Heart left ventricle (tissue), 16 donors: Measurements from ENCODE around the gene SORCS2. TPM values are rescaled to one million over a fixed set of nuclear protein-coding genes. Genes with fewer than 3 reads are reported as not detected.
A peak's percentile ranks its signal among the peaks of the same experiment; 100 is the strongest.

Experiments
- ATAC-seq, 4 donors: fragments of 200-7000 bp; cut with Tn5 transposase; one replicate each; pipeline ENCODE4 v1.9.1; 2020 to 2022; ENCODE audit warnings: moderate library complexity in 4 of 4, mild to moderate bottlenecking in 3 of 4, moderate number of reproducible peaks in 1 of 4
- DNase-seq, 5 donors: peaks; one replicate each; pipeline ENCODE4 v3.0.0-alpha.2; 2020
- H3K27ac ChIP-seq, 12 donors: fragments of 200-600 bp; sonication (generic) in 4 of 12; one replicate each; pipeline versions ENCODE4 v1.5.0 to v1.8.0; 2016 to 2022; ENCODE audit warnings: mild to moderate bottlenecking in 2 of 12
- H3K27me3 ChIP-seq, 9 donors: fragments of 200-600 bp; sonication (generic) in 2 of 9; one replicate each; pipeline versions ENCODE4 v1.5.1 to v1.8.0; 2016 to 2022; ENCODE audit warnings: mild to moderate bottlenecking in 3 of 9
- H3K36me3 ChIP-seq, 9 donors: fragments of 200-600 bp; sonication (generic) in 2 of 9; one replicate each; pipeline versions ENCODE4 v1.5.0 to v1.8.0; 2018 to 2022; ENCODE audit warnings: mild to moderate bottlenecking in 2 of 9
- H3K4me1 ChIP-seq, 12 donors: fragments of 200-600 bp; sonication (generic) in 4 of 12; one replicate each; pipeline versions ENCODE4 v1.5.0 to v1.8.0; 2016 to 2022; ENCODE audit warnings: mild to moderate bottlenecking in 3 of 12
- H3K4me3 ChIP-seq, 12 donors: fragments of 200-600 bp; sonication (generic) in 4 of 12; one replicate each; pipeline versions ENCODE4 v1.5.0 to v1.8.0; 2017 to 2022; ENCODE audit warnings: mild to moderate bottlenecking in 9 of 12, moderate library complexity in 4 of 12
- H3K9me3 ChIP-seq, 12 donors: fragments of 200-600 bp; sonication (generic) in 4 of 12; one replicate each; pipeline versions ENCODE4 v1.5.0 to v1.8.0; 2016 to 2022; ENCODE audit warnings: mild to moderate bottlenecking in 1 of 12
- POLR2A ChIP-seq, 2 donors: fragments of 450-650 bp; IDR thresholded peaks; one replicate each; pipeline ENCODE4 v1.6.1; 2017; ENCODE audit warnings: antibody characterized with exemption in 2 of 2, mild to moderate bottlenecking in 2 of 2, moderate library complexity in 2 of 2
- WGBS, 4 donors: extraction: QIAGEN DNeasy Blood & Tissue Kit in 2 of 4; methylation state at CpG; one replicate each; pipeline versions ENCODE4 v1.1.5 to v1.1.7; 2013 to 2018; 5-methylcytosine and 5-hydroxymethylcytosine counted together
- intact Hi-C, 10 donors: fragments of 100-400 bp; cut with DNase I; formaldehyde crosslinking; loops; one replicate each; pipeline versions ENCODE4 v1.11.1 to v1.14.2; 2022
- polyA plus RNA-seq, 2 donors: library from polyadenylated mRNA; stranded (reverse); fragments of 200-250 nt; gene quantifications; one replicate each; pipeline ENCODE4 v1.2.3, GENCODE V29; 2013
- total RNA-seq, 9 donors: library from RNA; depleted of rRNA in 2 of 9; stranded (reverse); fragments of >200 nt in 2 of 9; fragmentation: NEBNext Ultra II Directional in 3 of 9; extraction: Animal tissue kit (Norgen Biotek cat#: 25700) in 3 of 9; gene quantifications; one replicate each; pipeline versions ENCODE4 v1.1.0 to v1.2.4, GENCODE V29; 2016 to 2023
- TF ChIP-seq, protein P1 (sequence below), 12 donors: fragments of 200-600 bp; sonication (generic) in 4 of 12; IDR thresholded peaks; one replicate each; pipeline versions ENCODE4 v1.5.0 to v1.8.0; 2018 to 2022; ENCODE audit warnings: antibody characterized with exemption in 12 of 12, mild to moderate bottlenecking in 5 of 12
- donor health status: ischemic (EF 13 %, LVEDD 7.1; RV severe dilation, severe dysfunction).
- donor health status: healthy with polysubstance abuse.
- donor health status: DM: no; HTN: yes; CAD: no.
- donor health status: DM: no; HTN: no; CAD: no.
- donor health status: ischemic (EF 25% LVEDD 6.9; RV normal size, moderate dysfunction).
- donor health status: ischemic (EF 25% LVEDD 5.7; RV mildly dilated, moderate dysfunction).
- donor health status: healthy.
- donor health status: DM: yes; HTN: yes; CAD: no.
- donor health status: ischemic (EF 35%, LVEDD 5.7; RV mildly dilated, moderate dysfunction).
- donor health status: nonischemic (EF 11% LVEDD 7.7; RV severe dilation, severe dysfunction).
- donor health status: DM: yes; HTN: yes; CAD: no.
- donor health status: PGD.
- donor health status: ischemic (EF 29% LVEDD 5.4; RV normal size, mild dysfunction).
- donor health status: nonischemic (EF 23%, LVEDD 6.1; RV moderate dilation, normal function).

SORCS2 gene
- total and polyA plus RNA-seq, 11 donors: 0.28 to 5.5 (median 2.4) TPM

DNA sequence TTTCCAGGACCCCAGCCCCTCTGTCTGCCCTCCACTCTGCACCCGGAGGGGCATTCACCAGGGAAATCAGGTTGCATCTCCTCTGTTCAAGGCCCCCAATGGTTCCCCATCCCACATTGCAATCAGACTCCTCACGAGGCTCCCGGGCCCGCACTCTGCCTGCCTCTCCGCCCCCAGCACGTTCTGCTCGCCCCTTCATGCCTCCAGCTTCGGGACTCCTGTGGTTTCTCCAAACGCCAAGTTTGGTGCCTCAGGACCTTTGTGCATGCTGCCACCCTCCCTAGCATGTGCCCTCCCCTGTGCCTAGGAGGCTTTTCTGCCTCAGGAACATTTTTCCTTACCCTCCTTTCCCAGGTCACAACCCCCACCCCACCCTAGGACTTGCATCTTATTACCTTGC lies 426.0 kb downstream of the SORCS2 start:
- WGBS, 4 donors: 79 to 84% (median 81%) methylated on average over 9 of the region's 9 CpGs
- H3K36me3 ChIP-seq: no peaks in the 10 kb centered on the region
- TF ChIP-seq, protein P1, sequence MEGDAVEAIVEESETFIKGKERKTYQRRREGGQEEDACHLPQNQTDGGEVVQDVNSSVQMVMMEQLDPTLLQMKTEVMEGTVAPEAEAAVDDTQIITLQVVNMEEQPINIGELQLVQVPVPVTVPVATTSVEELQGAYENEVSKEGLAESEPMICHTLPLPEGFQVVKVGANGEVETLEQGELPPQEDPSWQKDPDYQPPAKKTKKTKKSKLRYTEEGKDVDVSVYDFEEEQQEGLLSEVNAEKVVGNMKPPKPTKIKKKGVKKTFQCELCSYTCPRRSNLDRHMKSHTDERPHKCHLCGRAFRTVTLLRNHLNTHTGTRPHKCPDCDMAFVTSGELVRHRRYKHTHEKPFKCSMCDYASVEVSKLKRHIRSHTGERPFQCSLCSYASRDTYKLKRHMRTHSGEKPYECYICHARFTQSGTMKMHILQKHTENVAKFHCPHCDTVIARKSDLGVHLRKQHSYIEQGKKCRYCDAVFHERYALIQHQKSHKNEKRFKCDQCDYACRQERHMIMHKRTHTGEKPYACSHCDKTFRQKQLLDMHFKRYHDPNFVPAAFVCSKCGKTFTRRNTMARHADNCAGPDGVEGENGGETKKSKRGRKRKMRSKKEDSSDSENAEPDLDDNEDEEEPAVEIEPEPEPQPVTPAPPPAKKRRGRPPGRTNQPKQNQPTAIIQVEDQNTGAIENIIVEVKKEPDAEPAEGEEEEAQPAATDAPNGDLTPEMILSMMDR (IDR thresholded peaks at IDR 0.05): no peak
- TF ChIP-seq POLR2A (IDR thresholded peaks at IDR 0.05): no peak
- no peak overlapping the region for H3K27ac ChIP-seq
- intact Hi-C loops: no loop called here
- H3K4me1 ChIP-seq: no peaks in the 10 kb centered on the region
- no peak for ATAC-seq
- peak in 1 of 5 donors; percentile 31 for DNase-seq
- H3K4me3 ChIP-seq: no peak overlapping the region
- H3K9me3 ChIP-seq: no peaks in the 10 kb centered on the region
- H3K27me3 ChIP-seq: peaks cover 0 to 7% (median 0%) of the 10 kb centered on the region in 9 donors

DNA sequence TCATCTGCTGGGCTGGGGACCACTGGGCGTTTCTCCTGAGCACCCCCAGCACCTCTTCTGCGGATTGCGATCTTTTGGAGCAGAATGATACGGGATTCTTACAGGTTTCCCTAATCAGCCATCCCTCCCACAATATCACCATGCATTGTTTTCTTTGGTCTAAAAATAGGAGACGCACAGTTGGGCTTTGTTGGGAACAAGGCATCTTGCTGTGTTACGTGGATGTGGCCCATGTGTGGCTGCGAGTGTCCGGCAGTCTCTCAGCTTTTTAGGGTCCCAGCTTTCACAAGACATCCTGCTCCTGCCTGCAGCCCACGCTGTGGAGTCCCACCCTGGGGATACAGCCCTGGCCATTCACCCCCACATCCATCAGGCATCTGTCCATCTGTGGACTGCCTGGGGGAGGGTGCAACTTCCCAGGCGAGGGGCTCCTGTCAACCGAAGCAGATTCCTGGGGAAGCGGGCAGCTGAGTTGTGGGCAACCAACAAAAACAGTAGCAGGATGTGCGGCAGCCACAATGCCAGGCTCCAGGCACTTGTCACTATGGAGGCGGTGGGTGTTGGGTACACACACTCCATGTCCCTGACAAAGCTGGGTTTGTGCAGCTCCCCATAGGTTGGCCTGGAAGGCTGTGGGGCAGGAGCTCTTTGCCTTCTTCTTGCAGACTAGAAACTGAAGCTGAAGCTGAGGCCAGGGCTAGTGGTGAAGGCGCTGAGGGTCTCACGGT lies 427.9 kb downstream of the SORCS2 start:
- Histone ChIP-seq H3K9me3 (no peaks in the 10 kb centered on the region), H3K27me3 (peaks cover 0 to 7% (median 0%) of the 10 kb centered on the region in 9 donors), H3K27ac (no peak overlapping the region), H3K4me3 (no peak overlapping the region), H3K36me3 (no peaks in the 10 kb centered on the region), H3K4me1 (no peaks in the 10 kb centered on the region)
- ATAC-seq (no peak), DNase-seq (peak in 1 of 5 donors; percentile 49)
- intact Hi-C loops: no loop called here
- 49 to 59% (median 53%) methylated on average over 14 to 16 of the region's 16 CpGs for WGBS, 4 donors
- TF ChIP-seq, protein P1 (IDR thresholded peaks at IDR 0.05): no peak
- no peak for TF ChIP-seq POLR2A (IDR thresholded peaks at IDR 0.05)

DNA sequence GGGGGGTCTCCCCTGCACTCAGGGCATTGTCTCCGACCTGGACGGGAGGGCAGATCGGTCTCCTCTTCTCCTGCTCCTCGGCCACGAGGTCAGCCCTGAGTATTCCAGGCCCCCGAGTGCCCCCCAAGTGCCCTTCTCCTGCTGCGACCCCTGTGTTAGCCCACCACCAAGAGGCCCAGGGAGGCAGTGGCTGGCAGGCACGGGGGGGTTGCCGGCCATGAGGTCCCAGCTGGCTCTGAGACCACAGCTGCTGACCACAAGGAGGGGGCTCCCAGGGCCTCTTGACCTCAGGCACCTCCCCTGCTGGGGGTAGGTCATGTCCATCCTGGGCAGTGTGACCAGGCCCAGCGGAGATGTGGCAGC lies 428.5 kb downstream of the SORCS2 start:
- ATAC-seq (no peak), DNase-seq (peak in 1 of 5 donors; percentile 39)
- intact Hi-C loops: no loop called here
- TF ChIP-seq POLR2A (IDR thresholded peaks at IDR 0.05): no peak
- TF ChIP-seq, protein P1 (IDR thresholded peaks at IDR 0.05): no peak
- Histone ChIP-seq H3K4me1 (no peaks in the 10 kb centered on the region), H3K27ac (no peak overlapping the region), H3K36me3 (no peaks in the 10 kb centered on the region), H3K4me3 (no peak overlapping the region), H3K9me3 (no peaks in the 10 kb centered on the region), H3K27me3 (peaks cover 0 to 7% (median 0%) of the 10 kb centered on the region in 9 donors)
- WGBS, 4 donors: 63 to 81% (median 78%) methylated on average over 1 to 10 of the region's 10 CpGs

DNA sequence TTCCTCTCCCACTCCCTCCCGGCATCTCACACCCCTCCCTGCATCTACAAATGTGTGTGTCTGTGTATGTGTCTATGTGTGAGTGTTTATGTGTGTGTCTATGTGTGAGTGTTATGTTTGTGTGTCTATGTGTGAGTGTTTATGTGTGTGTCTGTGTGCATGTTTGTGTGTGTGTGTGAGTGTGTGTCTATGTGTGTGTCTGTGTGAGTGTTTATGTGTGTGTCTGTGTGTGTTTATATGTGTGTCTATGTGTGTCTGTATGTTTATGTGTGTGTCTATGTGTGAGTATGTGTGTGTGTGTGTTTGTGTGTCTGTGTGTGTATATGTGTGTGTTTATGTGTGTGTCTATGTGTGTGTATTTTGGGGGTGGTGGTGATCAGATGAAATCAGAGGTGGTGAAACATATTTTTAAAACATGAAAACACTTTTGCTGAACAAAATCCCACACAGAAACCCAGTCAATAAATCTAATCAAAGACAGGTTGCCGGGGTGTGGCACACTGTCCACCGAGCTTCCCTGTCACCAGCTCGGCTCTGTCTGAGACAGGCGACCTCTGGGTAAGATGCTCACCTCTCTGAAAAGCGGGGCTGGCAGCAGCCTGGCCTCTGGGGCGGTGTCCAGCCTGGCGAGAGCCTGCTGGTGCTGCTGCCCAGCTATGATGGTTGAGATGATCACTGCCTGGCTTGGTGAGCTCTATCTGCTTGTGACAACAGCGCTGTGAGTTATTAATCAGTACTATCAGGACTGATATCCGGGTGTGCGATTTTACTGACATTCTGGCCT lies 429.1 kb downstream of the SORCS2 start:
- Histone ChIP-seq H3K36me3 (no peaks in the 10 kb centered on the region), H3K4me3 (no peak overlapping the region), H3K27me3 (peaks cover 0 to 7% (median 0%) of the 10 kb centered on the region in 9 donors), H3K4me1 (no peaks in the 10 kb centered on the region), H3K27ac (no peak overlapping the region), H3K9me3 (no peaks in the 10 kb centered on the region)
- DNase-seq (peak in 1 of 5 donors; percentile 42), ATAC-seq (no peak)
- 73 to 82% (median 77%) methylated on average over 11 of the region's 11 CpGs for WGBS, 4 donors
- TF ChIP-seq, protein P1 (IDR thresholded peaks at IDR 0.05): no peak
- TF ChIP-seq POLR2A (IDR thresholded peaks at IDR 0.05): no peak
- intact Hi-C loops: no loop called here
